ES-I3 (cell line): ENCODE data around the gene TNRC6B.
"Not testable (repeated sequence)": the region's sequence is repeated elsewhere in the genome, so short reads cannot be mapped to it uniquely, and the experiment has no call there.

ENCODE experiments used
- H3K36me3 ChIP-seq: 2 replicates; pipeline ENCODE4 v1.6.1; 2013; ENCODE audit warnings: mild to moderate bottlenecking, low read length, control low read depth, moderate library complexity; ENCODE audit not compliant: insufficient read depth
- H3K4me1 ChIP-seq: 2 replicates; pipeline ENCODE4 v1.6.1; 2013; ENCODE audit warnings: mild to moderate bottlenecking, control low read depth, low read length; ENCODE audit not compliant: insufficient read depth
- H3K9ac ChIP-seq: 2 replicates; pipeline ENCODE4 v1.6.1; 2013; ENCODE audit warnings: low read depth, mild to moderate bottlenecking, low read length, moderate library complexity
- H3K9me3 ChIP-seq: 2 replicates; pipeline ENCODE4 v1.6.1; 2013; ENCODE audit warnings: mild to moderate bottlenecking, low read length, moderate library complexity; ENCODE audit not compliant: control insufficient read depth, insufficient read depth

Gene TNRC6B

DNA sequence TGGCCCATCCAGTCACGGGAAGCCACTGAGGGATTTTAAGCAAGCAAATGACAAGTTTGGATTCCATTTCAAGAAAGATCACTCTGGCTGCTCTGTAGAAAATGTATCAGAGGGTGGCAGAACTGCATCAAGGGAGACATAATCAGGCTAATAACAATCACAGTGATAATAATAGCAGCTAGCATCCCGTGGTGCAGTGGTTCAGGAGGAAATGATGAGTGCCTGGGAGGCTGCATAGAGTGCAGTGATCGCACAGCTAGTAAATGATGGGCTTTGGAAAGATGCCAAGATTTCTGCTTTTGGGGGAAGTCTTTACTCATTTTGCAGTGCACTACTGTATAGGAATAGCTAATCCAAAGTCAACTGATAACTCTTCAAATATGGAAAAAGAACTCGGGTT lies 35.8 kb downstream of the TNRC6B start:
- peaks cover 51% of the 10 kb centered on the region for H3K4me1 ChIP-seq

DNA sequence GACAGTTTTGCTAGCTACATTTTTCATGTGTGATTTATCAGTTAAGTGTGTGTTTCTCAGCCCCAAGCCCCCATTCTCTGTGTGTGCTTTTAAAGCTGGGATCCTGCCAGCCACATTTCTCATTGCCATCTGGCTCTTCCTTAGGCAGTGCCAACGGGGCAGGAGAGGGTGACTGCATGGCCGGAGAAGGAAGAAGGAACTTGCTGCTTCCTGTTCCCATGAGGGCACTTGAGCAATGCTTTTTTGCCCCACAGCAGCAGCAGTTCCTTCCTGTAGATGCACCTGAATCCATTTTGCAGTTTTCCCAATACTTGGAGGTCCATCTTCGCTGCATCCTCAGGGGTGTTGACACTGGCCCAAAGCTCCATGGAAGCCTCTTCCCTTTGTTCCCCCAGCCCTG lies 37.5 kb downstream of the TNRC6B start:
- Histone ChIP-seq H3K9me3 (no peaks in the 10 kb centered on the region), H3K9ac (no peak overlapping the region), H3K36me3 (no peaks in the 10 kb centered on the region; the same call in 1 of the 2 replicates), H3K4me1 (peaks cover 51% of the 10 kb centered on the region)

More for the DNA sequence above, 35.8 kb downstream of the TNRC6B start:
- H3K9me3 ChIP-seq: no peaks in the 10 kb centered on the region
- H3K36me3 ChIP-seq: no peaks in the 10 kb centered on the region; the same call in 1 of the 2 replicates
- H3K9ac ChIP-seq: no peak overlapping the region

- peaks cover 52% of the 10 kb centered on the region for H3K4me1 ChIP-seq
- H3K9me3 ChIP-seq: no peaks in the 10 kb centered on the region
- no peak overlapping the region for H3K9ac ChIP-seq
These were observed 38.5 kb downstream of the TNRC6B start for GRCh38 chr22:40216041-40216756.

GRCh38 chr22:40218152-40218551 lies 40.4 kb downstream of the TNRC6B start:
- no peaks in the 10 kb centered on the region for H3K9me3 ChIP-seq
- H3K4me1 ChIP-seq: peaks cover 51% of the 10 kb centered on the region
- H3K36me3 ChIP-seq: no peaks in the 10 kb centered on the region; the same call in 1 of the 2 replicates

More at GRCh38 chr22:40216041-40216756, 38.5 kb downstream of the TNRC6B start:
- no peaks in the 10 kb centered on the region; the same call in 1 of the 2 replicates for H3K36me3 ChIP-seq

DNA sequence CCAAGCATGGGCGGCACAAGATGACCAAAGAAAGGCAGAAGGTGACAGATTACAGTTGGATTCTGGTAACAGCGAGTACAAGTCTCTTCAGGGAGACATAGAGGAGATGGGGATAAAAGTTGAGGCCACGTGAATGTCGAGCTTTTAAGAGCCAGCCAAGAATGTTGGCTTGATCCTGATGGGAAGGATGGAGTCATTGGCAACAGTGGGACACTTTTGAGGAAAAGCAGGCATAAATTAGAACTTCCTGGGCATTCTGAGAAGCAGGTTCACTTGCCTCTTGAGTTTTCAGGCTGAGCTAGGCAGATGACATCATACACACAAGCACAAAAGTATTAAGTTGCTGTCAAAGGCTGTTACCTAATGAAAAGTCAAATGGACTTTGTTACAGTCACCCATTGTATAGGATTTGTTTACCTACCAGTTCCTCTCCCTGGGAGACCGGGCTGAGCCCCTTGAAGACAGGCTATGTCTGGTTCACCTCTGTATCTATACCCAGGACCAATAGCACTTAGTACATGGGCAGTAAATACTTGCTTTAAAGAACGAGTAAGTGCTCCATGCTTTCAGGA lies 41.1 kb downstream of the TNRC6B start:
- Histone ChIP-seq H3K4me1 (peaks cover 51% of the 10 kb centered on the region), H3K9me3 (no peaks in the 10 kb centered on the region), H3K36me3 (no peaks in the 10 kb centered on the region), H3K9ac (no peak overlapping the region)

More at GRCh38 chr22:40218152-40218551, 40.4 kb downstream of the TNRC6B start:
- no peak overlapping the region for H3K9ac ChIP-seq

DNA sequence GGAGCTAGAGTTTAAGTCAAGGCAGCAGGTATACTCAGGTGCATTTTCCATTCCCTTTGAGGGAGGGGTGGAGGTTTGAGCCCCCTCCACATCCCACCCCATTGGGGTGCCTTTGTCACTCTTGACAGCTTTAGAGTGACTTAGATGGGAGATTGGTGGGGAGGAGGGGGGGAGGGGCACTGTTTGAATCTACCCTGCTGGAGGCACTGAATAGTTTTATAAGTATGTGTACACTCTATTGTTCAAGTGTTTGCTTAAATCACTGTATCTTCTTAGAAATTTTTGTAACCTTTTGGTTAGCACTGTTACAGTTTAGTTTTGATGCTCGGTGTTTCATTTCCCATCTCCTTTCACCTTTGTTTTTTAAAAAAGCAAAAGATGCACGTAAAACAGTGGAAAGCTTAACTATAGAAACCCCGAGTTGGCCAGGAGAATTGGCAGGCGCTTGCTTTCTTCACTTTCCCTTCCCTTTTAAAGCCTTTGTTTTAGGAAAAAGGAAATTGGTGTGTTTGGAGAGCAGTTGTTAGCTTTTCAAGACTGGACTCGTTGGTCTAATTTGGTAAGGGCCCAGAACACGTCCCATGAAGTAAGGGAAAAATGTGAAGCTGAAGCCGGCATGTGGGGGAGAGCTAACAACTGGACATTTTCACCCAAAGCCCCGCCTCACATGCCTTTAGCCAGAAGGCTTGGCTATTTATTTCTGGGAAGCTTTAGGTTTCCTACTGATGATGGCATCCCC lies 42.8 kb downstream of the TNRC6B start:
- no peaks in the 10 kb centered on the region for H3K36me3 ChIP-seq
- H3K9me3 ChIP-seq: no peaks in the 10 kb centered on the region
- no peak overlapping the region for H3K9ac ChIP-seq
- peaks cover 57% of the 10 kb centered on the region for H3K4me1 ChIP-seq

- Histone ChIP-seq H3K4me1 (peaks cover 54% of the 10 kb centered on the region), H3K9me3 (no peaks in the 10 kb centered on the region), H3K36me3 (no peaks in the 10 kb centered on the region), H3K9ac (no peak overlapping the region)
These were observed 43.3 kb downstream of the TNRC6B start for GRCh38 chr22:40221055-40221414.

DNA sequence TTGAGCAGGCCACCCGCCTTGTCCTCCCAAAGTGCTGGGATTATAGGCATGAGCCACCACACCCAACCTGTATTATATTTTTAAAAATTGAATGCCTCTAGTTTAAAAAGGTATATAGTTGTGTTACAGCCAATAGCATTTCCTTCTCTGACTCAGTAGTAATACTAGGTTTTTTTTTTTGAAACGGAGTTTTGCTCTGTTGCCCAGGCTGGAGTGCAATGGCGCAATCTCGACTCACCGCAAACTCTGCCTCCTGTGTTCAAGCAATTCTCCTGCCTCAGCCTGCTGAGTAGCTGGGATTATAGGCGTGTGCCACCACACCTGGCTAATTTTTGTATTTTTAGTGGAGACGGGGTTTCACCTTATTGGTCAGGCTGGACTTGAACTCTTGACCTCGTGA lies 45.3 kb downstream of the TNRC6B start:
- not testable (repeated sequence) for H3K9me3 ChIP-seq, H3K9ac ChIP-seq, H3K36me3 ChIP-seq
- H3K4me1 ChIP-seq: peaks cover 55% of the 10 kb centered on the region

GRCh38 chr22:40224702-40225101 lies 47.0 kb downstream of the TNRC6B start:
- Histone ChIP-seq H3K9me3 (no peaks in the 10 kb centered on the region), H3K4me1 (peaks cover 41% of the 10 kb centered on the region), H3K9ac (no peak overlapping the region), H3K36me3 (peaks cover 3% of the 10 kb centered on the region; the same call in 1 of the 2 replicates)

GRCh38 chr22:40226620-40227019 lies 48.9 kb downstream of the TNRC6B start:
- peaks cover 3% of the 10 kb centered on the region; the same call in 1 of the 2 replicates for H3K36me3 ChIP-seq
- no peaks in the 10 kb centered on the region for H3K9me3 ChIP-seq
- H3K9ac ChIP-seq: no peak overlapping the region

GRCh38 chr22:40231618-40232313 lies 54.0 kb downstream of the TNRC6B start:
- Histone ChIP-seq H3K9ac (no peak overlapping the region), H3K36me3 (peaks cover 10% of the 10 kb centered on the region; the same call in 1 of the 2 replicates), H3K9me3 (no peaks in the 10 kb centered on the region), H3K4me1 (no peaks in the 10 kb centered on the region; the same call in 1 of the 2 replicates)

More at GRCh38 chr22:40226620-40227019, 48.9 kb downstream of the TNRC6B start:
- H3K4me1 ChIP-seq: peaks cover 27% of the 10 kb centered on the region

- Histone ChIP-seq H3K9ac (no peak overlapping the region), H3K4me1 (no peaks in the 10 kb centered on the region; the same call in 1 of the 2 replicates), H3K36me3 (peaks cover 10% of the 10 kb centered on the region; the same call in 1 of the 2 replicates), H3K9me3 (no peaks in the 10 kb centered on the region)
These were observed 54.9 kb downstream of the TNRC6B start for GRCh38 chr22:40232624-40233023.

GRCh38 chr22:40233886-40234285 lies 56.2 kb downstream of the TNRC6B start:
- H3K36me3 ChIP-seq: peaks cover 10% of the 10 kb centered on the region; the same call in 1 of the 2 replicates
- H3K9me3 ChIP-seq: no peaks in the 10 kb centered on the region

GRCh38 chr22:40234658-40235057 lies 56.9 kb downstream of the TNRC6B start:
- Histone ChIP-seq H3K36me3 (peaks cover 7% of the 10 kb centered on the region; the same call in 1 of the 2 replicates), H3K9ac (no peak overlapping the region), H3K4me1 (peaks cover 10% of the 10 kb centered on the region; the same call in 1 of the 2 replicates), H3K9me3 (no peaks in the 10 kb centered on the region)

More at GRCh38 chr22:40233886-40234285, 56.2 kb downstream of the TNRC6B start:
- peaks cover 10% of the 10 kb centered on the region for H3K4me1 ChIP-seq
- no peak overlapping the region for H3K9ac ChIP-seq
